GM23338 (cell line): ENCODE measurements around the gene RAB11FIP2. TPM values are rescaled to one million over a fixed set of nuclear protein-coding genes. Genes with fewer than 3 reads are reported as not detected.

Source experiments
- ATAC-seq: fragments of 200-7000 bp; cut with Tn5 transposase; 3 replicates; pipeline ENCODE4 v1.9.1; 2020
- DNase-seq: peaks from one replicate; pipeline ENCODE4 v3.0.0-alpha.2; 2015; ENCODE audit warnings: low spot score
- H2AFZ ChIP-seq: fragments of 200-600 bp; sonication (generic); 2 replicates; pipeline ENCODE4 v1.8.0; 2016; ENCODE audit warnings: antibody characterized with exemption, mild to moderate bottlenecking, moderate library complexity
- H3F3A ChIP-seq: fragments of 200-600 bp; sonication (generic); replicated peaks from 2 replicates; pipeline ENCODE4 v1.8.0; 2017; ENCODE audit warnings: antibody characterized with exemption, mixed run types, low read depth
- H3K27ac ChIP-seq: fragments of 200-600 bp; sonication (generic); 2 replicates; pipeline ENCODE4 v1.6.1; 2016; ENCODE audit warnings: low read depth
- H3K27me3 ChIP-seq: fragments of 200-600 bp; sonication (generic); 2 replicates; pipeline ENCODE4 v1.8.0; 2016; ENCODE audit warnings: mild to moderate bottlenecking, mixed run types, moderate library complexity; ENCODE audit not compliant: insufficient read depth
- H3K36me3 ChIP-seq: fragments of 200-600 bp; sonication (generic); 2 replicates; pipeline ENCODE4 v1.8.0; 2016; ENCODE audit warnings: mild to moderate bottlenecking; ENCODE audit not compliant: insufficient read depth
- H3K4me1 ChIP-seq: fragments of 200-600 bp; sonication (generic); 2 replicates; pipeline ENCODE4 v1.8.0; 2016; ENCODE audit warnings: mild to moderate bottlenecking, moderate library complexity; ENCODE audit not compliant: insufficient read depth
- H3K4me2 ChIP-seq: fragments of 200-600 bp; sonication (generic); 2 replicates; pipeline ENCODE4 v1.7.1; 2017; ENCODE audit warnings: mixed run types
- H3K4me3 ChIP-seq: fragments of 200-600 bp; sonication (generic); 2 replicates; pipeline ENCODE4 v1.6.1; 2016; ENCODE audit warnings: mixed run types
- H3K79me2 ChIP-seq: fragments of 200-600 bp; sonication (generic); replicated peaks from 2 replicates; pipeline ENCODE4 v1.8.0; 2017; ENCODE audit warnings: mild to moderate bottlenecking; ENCODE audit not compliant: insufficient read depth
- H3K9me2 ChIP-seq: fragments of 200-600 bp; sonication (generic); 2 replicates; pipeline ENCODE4 v1.8.0; 2017; ENCODE audit not compliant: insufficient read depth
- H4K20me1 ChIP-seq: fragments of 200-600 bp; sonication (generic); replicated peaks from 2 replicates; pipeline ENCODE4 v1.8.0; 2017; ENCODE audit warnings: mild to moderate bottlenecking; ENCODE audit not compliant: insufficient read depth
- H3K27ac Mint-ChIP-seq: 2 replicates; pipeline ENCODE4 v1.8.0; 2020; ENCODE audit warnings: inconsistent platforms, mild to moderate bottlenecking, moderate library complexity, mixed read lengths
- H3K27me3 Mint-ChIP-seq: 3 replicates; pipeline ENCODE4 v1.8.0; 2022; ENCODE audit warnings: low read depth, mild to moderate bottlenecking, moderate library complexity, mixed read lengths, inconsistent platforms; ENCODE audit not compliant: insufficient read depth, poor library complexity
- H3K36me3 Mint-ChIP-seq: 3 replicates; pipeline ENCODE4 v1.8.0; 2021; ENCODE audit warnings: low read depth, mild to moderate bottlenecking, inconsistent platforms, moderate library complexity, mixed read lengths
- H3K4me1 Mint-ChIP-seq: 3 replicates; pipeline ENCODE4 v1.8.0; 2020; ENCODE audit warnings: mild to moderate bottlenecking, inconsistent platforms, mixed read lengths
- H3K4me3 Mint-ChIP-seq: 3 replicates; pipeline ENCODE4 v1.8.0; 2021; ENCODE audit warnings: moderate library complexity, mild to moderate bottlenecking, inconsistent platforms, mixed read lengths
- H3K9me3 Mint-ChIP-seq: 3 replicates; pipeline ENCODE4 v1.8.0; 2020; ENCODE audit warnings: moderate library complexity, mild to moderate bottlenecking, inconsistent platforms, mixed read lengths
- CREB1 ChIP-seq: fragments of 250-450 bp; sonication (Bioruptor Pico); IDR thresholded peaks from 2 replicates; pipeline ENCODE4 v1.5.0; 2020; ENCODE audit warnings: low read depth, mild to moderate bottlenecking, moderate library complexity
- CTCF ChIP-seq, 2 experiments: fragments of 200-600 bp in 1 of 2; sonication (generic) in 1 of 2; conservative IDR thresholded peaks; 2 replicates each; pipeline versions ENCODE4 v1.5.1 to v1.6.1; 2016 to 2017; ENCODE audit warnings: antibody characterized with exemption in 2 of 2, low read depth in 2 of 2, mild to moderate bottlenecking in 2 of 2, moderate library complexity in 1 of 2
- ETS1 ChIP-seq: IDR thresholded peaks from 2 replicates; pipeline ENCODE4 v1.6.1; 2016; ENCODE audit warnings: antibody characterized with exemption
- EZH2 ChIP-seq: fragments of 200-600 bp; sonication (generic); IDR thresholded peaks from one replicate; pipeline ENCODE4 v1.8.0; 2017; ENCODE audit warnings: antibody characterized with exemption, mild to moderate bottlenecking, low read depth; ENCODE audit not compliant: unreplicated experiment
- JUNB ChIP-seq: IDR thresholded peaks from one replicate; pipeline ENCODE4 v1.6.1; 2016; ENCODE audit warnings: antibody characterized with exemption; ENCODE audit not compliant: unreplicated experiment
- POLR2AphosphoS5 ChIP-seq: IDR thresholded peaks from 2 replicates; pipeline ENCODE4 v1.6.1; 2016; ENCODE audit warnings: antibody characterized with exemption, low read depth
- STAT1 ChIP-seq: IDR thresholded peaks from one replicate; pipeline ENCODE4 v1.6.1; 2016; ENCODE audit warnings: antibody characterized with exemption; ENCODE audit not compliant: unreplicated experiment
- ZNF331 ChIP-seq: fragments of 250-450 bp; sonication (Bioruptor Pico); IDR thresholded peaks from 2 replicates; pipeline ENCODE4 v1.5.0; 2020; ENCODE audit warnings: low read depth, mild to moderate bottlenecking, moderate library complexity
- ZNF462 ChIP-seq: fragments of 250-450 bp; sonication (Bioruptor Pico); IDR thresholded peaks from 2 replicates; pipeline ENCODE4 v1.5.0; 2020; ENCODE audit warnings: mild to moderate bottlenecking, moderate library complexity
- polyA plus RNA-seq: library from polyadenylated mRNA; unstranded; fragments of >200 nt; fragmentation: Nextera tagmentation; extraction: Ambion mirVana; gene quantifications from 2 replicates; pipeline ENCODE4 v1.2.1, GENCODE V29; 2016
- total RNA-seq: library from RNA; depleted of rRNA; stranded (reverse); fragments of >200 nt; shearing (Covaris generic); gene quantifications from 2 replicates; pipeline ENCODE4 v1.2.3, GENCODE V29; 2014

Gene RAB11FIP2
- total and polyA plus RNA-seq, 2 experiments from 2014 or later = 16.1 to 17.6 TPM

GRCh38 chr10:118062798-118063238 is 16.1 kb upstream of the RAB11FIP2 start:
- Histone ChIP-seq H2AFZ (no peak overlapping the region), H3K9me2 (peaks cover 4% of the 10 kb centered on the region; the same call in 1 of the 2 replicates), H3K36me3 (no peaks in the 10 kb centered on the region), H3K79me2 (no peaks in the 10 kb centered on the region), H3K27ac (no peak overlapping the region), H3K4me3 (no peak overlapping the region), H3K4me1 (no peaks in the 10 kb centered on the region), H3K27me3 (no peaks in the 10 kb centered on the region), H4K20me1 (no peaks in the 10 kb centered on the region), H3K4me2 (no peak overlapping the region), H3F3A (no peaks in the 10 kb centered on the region)
- TF ChIP-seq CREB1 (CRISPR knock-in tag) (no peak), STAT1 (no peak), ZNF462 (CRISPR knock-in tag) (no peak), EZH2 (no peak)
- ATAC-seq (no peak), DNase-seq (no peak)
- no peak overlapping the region for H3K27ac Mint-ChIP-seq
- no peaks in the 10 kb centered on the region for H3K4me1 Mint-ChIP-seq
- H3K36me3 Mint-ChIP-seq = no peaks in the 10 kb centered on the region
- no peaks in the 10 kb centered on the region for H3K9me3 Mint-ChIP-seq
- peaks cover 2% of the 10 kb centered on the region for H3K27me3 Mint-ChIP-seq
- no peak overlapping the region for H3K4me3 Mint-ChIP-seq

- Histone ChIP-seq H3K27me3 (no peaks in the 10 kb centered on the region), H3K79me2 (no peaks in the 10 kb centered on the region), H4K20me1 (no peaks in the 10 kb centered on the region), H3F3A (no peaks in the 10 kb centered on the region), H3K36me3 (no peaks in the 10 kb centered on the region), H3K4me2 (no peak overlapping the region), H2AFZ (no peak overlapping the region), H3K4me3 (no peak overlapping the region), H3K9me2 (peaks cover 5% of the 10 kb centered on the region; the same call in 1 of the 2 replicates), H3K27ac (no peak overlapping the region), H3K4me1 (peaks cover 6% of the 10 kb centered on the region)
- ATAC-seq = no peak
- no peak overlapping the region for H3K4me3 Mint-ChIP-seq
- peaks cover 3% of the 10 kb centered on the region for H3K27me3 Mint-ChIP-seq
- H3K36me3 Mint-ChIP-seq = no peaks in the 10 kb centered on the region
- H3K9me3 Mint-ChIP-seq = no peaks in the 10 kb centered on the region
- no peak for DNase-seq
- peaks cover 11% of the 10 kb centered on the region for H3K4me1 Mint-ChIP-seq
- H3K27ac Mint-ChIP-seq = no peak overlapping the region; the same call in 1 of the 2 replicates
- no peak for TF ChIP-seq EZH2
- TF ChIP-seq CTCF (conservative IDR thresholded peaks at IDR 0.05; ENCODE audit: low read depth in 2 of 2) = no peak
- TF ChIP-seq ETS1 = no peak
- no peak for TF ChIP-seq CREB1 (CRISPR knock-in tag)
- TF ChIP-seq POLR2AphosphoS5 = no peak
- no peak for TF ChIP-seq ZNF331 (CRISPR knock-in tag)
- no peak for TF ChIP-seq JUNB
These were observed 11.6 kb upstream of the RAB11FIP2 start for GRCh38 chr10:118058371-118058770.
